Thyroid gland (tissue), 4 donors: ENCODE data around the gene HOXB1.

ENCODE experiments used
- POLR2A ChIP-seq, 2 donors: fragments of 450-650 bp; IDR thresholded peaks; one replicate each; pipeline ENCODE4 v1.6.1; 2017; ENCODE audit warnings: antibody characterized with exemption in 2 of 2, mild to moderate bottlenecking in 2 of 2, moderate library complexity in 1 of 2
- TF ChIP-seq, protein P1 (sequence below), 6 experiments: fragments of 200-600 bp in 3 of 6; fragments of 450-650 bp in 3 of 6; sonication (generic) in 3 of 6; IDR thresholded peaks; one replicate each; pipeline ENCODE4 v1.5.1; 2016 to 2019; ENCODE audit warnings: antibody characterized with exemption in 6 of 6, mild to moderate bottlenecking in 2 of 6, inconsistent platforms in 1 of 6, moderate library complexity in 1 of 6

DNA sequence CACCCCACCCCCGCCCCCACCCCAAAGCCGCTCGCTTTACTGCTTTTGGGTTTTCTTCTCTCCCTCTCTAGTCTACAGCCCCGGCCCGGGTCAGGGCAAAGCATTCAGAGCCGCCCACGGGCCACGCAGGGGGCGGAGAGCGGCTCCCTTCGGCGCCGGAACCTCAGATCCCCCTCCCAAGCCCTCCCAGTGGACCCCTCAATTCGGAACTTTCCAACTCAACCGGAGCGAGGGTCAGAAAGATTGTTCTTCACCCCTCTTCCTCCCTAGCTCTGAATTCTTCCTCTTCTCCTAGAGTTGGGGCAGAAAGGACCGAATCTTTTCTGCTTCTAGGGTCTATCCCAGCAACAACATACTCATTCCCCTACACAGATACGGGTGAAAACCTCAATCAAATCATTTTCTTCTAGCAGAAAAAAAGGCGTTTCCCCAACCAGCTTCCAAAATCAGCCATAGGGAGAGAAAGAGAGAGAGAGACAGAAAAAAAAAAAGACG lies 13.1 kb upstream of the HOXB1 start:
- no peak for TF ChIP-seq POLR2A (IDR thresholded peaks at IDR 0.05)
- TF ChIP-seq, protein P1, sequence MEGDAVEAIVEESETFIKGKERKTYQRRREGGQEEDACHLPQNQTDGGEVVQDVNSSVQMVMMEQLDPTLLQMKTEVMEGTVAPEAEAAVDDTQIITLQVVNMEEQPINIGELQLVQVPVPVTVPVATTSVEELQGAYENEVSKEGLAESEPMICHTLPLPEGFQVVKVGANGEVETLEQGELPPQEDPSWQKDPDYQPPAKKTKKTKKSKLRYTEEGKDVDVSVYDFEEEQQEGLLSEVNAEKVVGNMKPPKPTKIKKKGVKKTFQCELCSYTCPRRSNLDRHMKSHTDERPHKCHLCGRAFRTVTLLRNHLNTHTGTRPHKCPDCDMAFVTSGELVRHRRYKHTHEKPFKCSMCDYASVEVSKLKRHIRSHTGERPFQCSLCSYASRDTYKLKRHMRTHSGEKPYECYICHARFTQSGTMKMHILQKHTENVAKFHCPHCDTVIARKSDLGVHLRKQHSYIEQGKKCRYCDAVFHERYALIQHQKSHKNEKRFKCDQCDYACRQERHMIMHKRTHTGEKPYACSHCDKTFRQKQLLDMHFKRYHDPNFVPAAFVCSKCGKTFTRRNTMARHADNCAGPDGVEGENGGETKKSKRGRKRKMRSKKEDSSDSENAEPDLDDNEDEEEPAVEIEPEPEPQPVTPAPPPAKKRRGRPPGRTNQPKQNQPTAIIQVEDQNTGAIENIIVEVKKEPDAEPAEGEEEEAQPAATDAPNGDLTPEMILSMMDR (IDR thresholded peaks at IDR 0.05), result no peak
